H9 (cell line): Measurements from ENCODE around the gene LRWD1. TPM values are rescaled to one million over a fixed set of nuclear protein-coding genes. Genes with fewer than 3 reads are reported as not detected.

Experiments
- DNase-seq: peaks from one replicate; pipeline ENCODE4 v3.0.0-alpha.2; 2017
- H2AFZ ChIP-seq: one replicate; pipeline ENCODE4 v1.6.1; 2013; ENCODE audit warnings: mild to moderate bottlenecking, low read length, control low read depth, moderate library complexity
- H2AK5ac ChIP-seq: 2 replicates; pipeline ENCODE4 v1.6.1; 2013; ENCODE audit warnings: low read length, control low read depth, mixed read lengths; ENCODE audit not compliant: insufficient read length
- H2BK120ac ChIP-seq: one replicate; pipeline ENCODE4 v1.6.1; 2013; ENCODE audit warnings: low read depth, mild to moderate bottlenecking, low read length, control low read depth, inconsistent platforms; ENCODE audit not compliant: poor library complexity, severe bottlenecking
- H2BK12ac ChIP-seq: 2 replicates; pipeline ENCODE4 v1.6.1; 2013; ENCODE audit warnings: low read length, control low read depth, mixed read lengths, low read depth; ENCODE audit not compliant: insufficient read length
- H2BK15ac ChIP-seq: 2 replicates; pipeline ENCODE4 v1.6.1; 2013; ENCODE audit warnings: low read depth, low read length, control low read depth
- H2BK20ac ChIP-seq: one replicate; pipeline ENCODE4 v1.6.1; 2013; ENCODE audit warnings: low read depth, mild to moderate bottlenecking, low read length, control low read depth, inconsistent platforms; ENCODE audit not compliant: poor library complexity, severe bottlenecking
- H2BK5ac ChIP-seq: 2 replicates; pipeline ENCODE4 v1.6.1; 2013; ENCODE audit warnings: low read length, control low read depth, mixed read lengths; ENCODE audit not compliant: insufficient read length
- H3K14ac ChIP-seq: 2 replicates; pipeline ENCODE4 v1.6.1; 2013; ENCODE audit warnings: low read length, control low read depth; ENCODE audit not compliant: insufficient read depth
- H3K18ac ChIP-seq: 2 replicates; pipeline ENCODE4 v1.6.1; 2013; ENCODE audit warnings: low read depth, mild to moderate bottlenecking, mixed read lengths, low read length, control low read depth; ENCODE audit not compliant: insufficient read length
- H3K23ac ChIP-seq: 2 replicates; pipeline ENCODE4 v1.6.1; 2013; ENCODE audit warnings: low read length, control low read depth, mixed read lengths, low read depth; ENCODE audit not compliant: insufficient read length
- H3K23me2 ChIP-seq: 2 replicates; pipeline ENCODE4 v1.6.1; 2013; ENCODE audit warnings: low read depth, mild to moderate bottlenecking, mixed read lengths, low read length, control low read depth; ENCODE audit not compliant: insufficient read length, poor library complexity, severe bottlenecking
- H3K27ac ChIP-seq: 2 replicates; pipeline ENCODE4 v1.5.1; 2013; ENCODE audit warnings: low read length, control low read depth, mixed read lengths, low read depth; ENCODE audit not compliant: insufficient read length
- H3K27me3 ChIP-seq: 2 replicates; pipeline ENCODE4 v1.6.1; 2013; ENCODE audit warnings: low read length, control low read depth, inconsistent platforms; ENCODE audit not compliant: insufficient read depth
- H3K4ac ChIP-seq: 2 replicates; pipeline ENCODE4 v1.6.1; 2013; ENCODE audit warnings: low read depth, mild to moderate bottlenecking, control low read depth, inconsistent platforms, low read length, moderate library complexity
- H3K4me1 ChIP-seq: 2 replicates; pipeline ENCODE4 v1.6.1; 2013; ENCODE audit warnings: low read length, control low read depth, inconsistent platforms; ENCODE audit not compliant: insufficient read depth
- H3K4me2 ChIP-seq: 2 replicates; pipeline ENCODE4 v1.6.1; 2013; ENCODE audit warnings: low read length, control low read depth, mixed read lengths; ENCODE audit not compliant: insufficient read length, insufficient read depth
- H3K56ac ChIP-seq: 2 replicates; pipeline ENCODE4 v1.6.1; 2013; ENCODE audit warnings: low read depth, mild to moderate bottlenecking, mixed read lengths, low read length, control low read depth; ENCODE audit not compliant: insufficient read length
- H3K79me1 ChIP-seq: 2 replicates; pipeline ENCODE4 v1.6.1; 2013; ENCODE audit warnings: low read depth, mild to moderate bottlenecking, moderate library complexity, low read length, control low read depth, inconsistent platforms; ENCODE audit not compliant: insufficient read depth, poor library complexity, severe bottlenecking
- H3K79me2 ChIP-seq: 2 replicates; pipeline ENCODE4 v1.6.1; 2013; ENCODE audit warnings: low read length, control low read depth, inconsistent platforms; ENCODE audit not compliant: insufficient read depth
- H3K9ac ChIP-seq: 2 replicates; pipeline ENCODE4 v1.6.1; 2013; ENCODE audit warnings: low read length, control low read depth, mixed read lengths; ENCODE audit not compliant: insufficient read length; ENCODE audit errors: extremely low read depth
- H3K9me3 ChIP-seq: one replicate; pipeline ENCODE4 v1.6.1; 2013; ENCODE audit warnings: low read depth, low read length, inconsistent platforms; ENCODE audit not compliant: control insufficient read depth
- H3T11ph ChIP-seq: one replicate; pipeline ENCODE4 v1.6.1; 2013; ENCODE audit warnings: mild to moderate bottlenecking, low read length, control low read depth, inconsistent platforms
- H4K20me1 ChIP-seq: one replicate; pipeline ENCODE4 v1.6.1; 2013; ENCODE audit not compliant: control insufficient read depth, insufficient read length, insufficient read depth
- H4K5ac ChIP-seq: 2 replicates; pipeline ENCODE4 v1.6.1; 2013; ENCODE audit warnings: low read depth, mild to moderate bottlenecking, mixed read lengths, low read length, control low read depth; ENCODE audit not compliant: insufficient read length
- H4K8ac ChIP-seq: replicated peaks from 2 replicates; pipeline ENCODE4 v1.6.1; 2013; ENCODE audit warnings: low read length, control low read depth, mixed read lengths, low read depth; ENCODE audit not compliant: insufficient read length
- H4K91ac ChIP-seq: 2 replicates; pipeline ENCODE4 v1.6.1; 2013; ENCODE audit warnings: low read depth, mild to moderate bottlenecking, moderate library complexity, mixed read lengths, low read length, control low read depth; ENCODE audit not compliant: insufficient read length
- H3K27ac Mint-ChIP-seq, 3 experiments: 2 replicates in 2 of 3; 3 replicates in 1 of 3; pipeline ENCODE4 v1.8.0; 2020 to 2021; ENCODE audit warnings: mixed read lengths in 3 of 3, mild to moderate bottlenecking in 1 of 3, moderate library complexity in 1 of 3
- H3K27me3 Mint-ChIP-seq: 2 replicates; pipeline ENCODE4 v1.8.0; 2021; ENCODE audit warnings: low read depth, mild to moderate bottlenecking, moderate library complexity, mixed read lengths
- H3K36me3 Mint-ChIP-seq, 3 experiments: 2 replicates in 2 of 3; 3 replicates in 1 of 3; pipeline ENCODE4 v1.8.0; 2020 to 2021; ENCODE audit warnings: low read depth in 3 of 3, mixed read lengths in 3 of 3; ENCODE audit not compliant: insufficient read depth in 1 of 3
- H3K4me1 Mint-ChIP-seq, 2 experiments: 2 replicates each; pipeline ENCODE4 v1.8.0; 2020; ENCODE audit warnings: mixed read lengths in 2 of 2
- H3K4me3 Mint-ChIP-seq, 2 experiments: 2 replicates in 1 of 2; 3 replicates in 1 of 2; pipeline ENCODE4 v1.8.0; 2020 to 2021; ENCODE audit warnings: mild to moderate bottlenecking in 2 of 2, mixed read lengths in 2 of 2, moderate library complexity in 1 of 2
- H3K9me3 Mint-ChIP-seq, 2 experiments: 2 replicates in 1 of 2; 3 replicates in 1 of 2; pipeline ENCODE4 v1.8.0; 2020; ENCODE audit warnings: mild to moderate bottlenecking in 2 of 2, mixed read lengths in 2 of 2, moderate library complexity in 1 of 2
- CTCF ChIP-seq: fragments of 200-600 bp; sonication (generic); conservative IDR thresholded peaks from 3 replicates; pipeline ENCODE4 v1.8.0; 2021; ENCODE audit warnings: antibody characterized with exemption, mild to moderate bottlenecking
- WGBS: extraction: QIAGEN DNeasy Blood & Tissue Kit; methylation state at CpG from one replicate; pipeline ENCODE4 v1.1.7; 2013; ENCODE audit warnings: missing lambda C conversion rate, low lambda C conversion rate, mixed read lengths; ENCODE audit not compliant: insufficient read length; ENCODE audit errors: extremely low coverage; 5-methylcytosine and 5-hydroxymethylcytosine counted together
- total RNA-seq: library from RNA; stranded (reverse); gene quantifications from 2 replicates; pipeline ENCODE4 v1.2.1, GENCODE V29; 2021

Gene LRWD1
- total RNA-seq, 1 experiment from 2014 or later, result 35.1 TPM

- Mint-ChIP-seq H3K27me3 (peaks cover 8% of the 10 kb centered on the region), H3K9me3 (no peaks in the 10 kb centered on the region), H3K27ac (peak within 1 kb of the TSS in 1 of 3 experiments; percentile 78; a peak in 2 of 7 replicates), H3K4me1 (peaks cover 21% of the 10 kb centered on the region in 2 experiments), H3K4me3 (peak within 1 kb of the TSS; percentile 75 to 87), H3K36me3 (peaks cover 0 to 14% (median 0%) of the 10 kb centered on the region in 3 experiments; a peak in 3 of 7 replicates)
- peak within 1 kb of the TSS; percentile 40 for H3K4me2 ChIP-seq
- no CpG with 5 or more reads among the region's 90 CpGs for WGBS
- H4K5ac ChIP-seq, result no peak within 1 kb of the TSS
- peaks cover 9% of the 10 kb centered on the region for H3K23me2 ChIP-seq
- no peak within 1 kb of the TSS for H3K4ac ChIP-seq
- peak within 1 kb of the TSS; percentile 54 for H3K18ac ChIP-seq
- H4K8ac ChIP-seq, result no peak within 1 kb of the TSS
- H4K91ac ChIP-seq, result no peak within 1 kb of the TSS
- no peaks in the 10 kb centered on the region for H3K79me1 ChIP-seq
- H3K9ac ChIP-seq, result peak within 1 kb of the TSS; percentile 21
- H2AK5ac ChIP-seq, result no peak within 1 kb of the TSS
- H2BK120ac ChIP-seq, result no peak within 1 kb of the TSS
- peak; percentile 68 for DNase-seq
- no peaks in the 10 kb centered on the region for H4K20me1 ChIP-seq
- H2BK5ac ChIP-seq, result no peak within 1 kb of the TSS
- no peaks in the 10 kb centered on the region; the same call in 1 of the 2 replicates for H3K4me1 ChIP-seq
- no peak within 1 kb of the TSS for H2BK12ac ChIP-seq
- H3T11ph ChIP-seq, result no peak within 1 kb of the TSS
- no peak within 1 kb of the TSS for H2BK15ac ChIP-seq
- no peak within 1 kb of the TSS for H2AFZ ChIP-seq
- H3K79me2 ChIP-seq, result no peaks in the 10 kb centered on the region
- no peaks in the 10 kb centered on the region for H3K9me3 ChIP-seq
- TF ChIP-seq CTCF, result no peak
- no peak within 1 kb of the TSS for H3K23ac ChIP-seq
- H3K27me3 ChIP-seq, result no peaks in the 10 kb centered on the region
- no peak within 1 kb of the TSS for H3K56ac ChIP-seq
- no peak within 1 kb of the TSS for H2BK20ac ChIP-seq
- H3K27ac ChIP-seq, result no peak within 1 kb of the TSS
- H3K14ac ChIP-seq, result peak within 1 kb of the TSS; percentile 55; the same call in 1 of the 2 replicates
These were observed 31.4 kb upstream of the LRWD1 start, which contains the start of gene ORAI2 for GRCh38 chr7:102433219-102434038. Gene ORAI2 (plus strand): TSS chr7:102433575. CDS start chr7:102438957, 5,382 bp downstream.
